ENCODE measurements around the gene FGF14.

Gene FGF14

GRCh38 chr13:101845245-101846020 lies 556.4 kb downstream of the FGF14 start (continued):
- TF ChIP-seq, protein P1, sequence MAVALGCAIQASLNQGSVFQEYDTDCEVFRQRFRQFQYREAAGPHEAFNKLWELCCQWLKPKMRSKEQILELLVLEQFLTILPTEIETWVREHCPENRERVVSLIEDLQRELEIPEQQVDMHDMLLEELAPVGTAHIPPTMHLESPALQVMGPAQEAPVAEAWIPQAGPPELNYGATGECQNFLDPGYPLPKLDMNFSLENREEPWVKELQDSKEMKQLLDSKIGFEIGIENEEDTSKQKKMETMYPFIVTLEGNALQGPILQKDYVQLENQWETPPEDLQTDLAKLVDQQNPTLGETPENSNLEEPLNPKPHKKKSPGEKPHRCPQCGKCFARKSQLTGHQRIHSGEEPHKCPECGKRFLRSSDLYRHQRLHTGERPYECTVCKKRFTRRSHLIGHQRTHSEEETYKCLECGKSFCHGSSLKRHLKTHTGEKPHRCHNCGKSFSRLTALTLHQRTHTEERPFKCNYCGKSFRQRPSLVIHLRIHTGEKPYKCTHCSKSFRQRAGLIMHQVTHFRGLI (tag by site-specific recombination; IDR thresholded peaks at IDR 0.05): no peak
- TF ChIP-seq ZBTB26 (tag by site-specific recombination; optimal IDR thresholded peaks at IDR 0.05) (no peak), ZNF549 (tag by site-specific recombination; IDR thresholded peaks at IDR 0.05) (no peak), ZNF146 (tag by site-specific recombination; IDR thresholded peaks at IDR 0.05) (no peak), ZNF558 (tag by site-specific recombination; IDR thresholded peaks at IDR 0.05) (no peak)

DNA sequence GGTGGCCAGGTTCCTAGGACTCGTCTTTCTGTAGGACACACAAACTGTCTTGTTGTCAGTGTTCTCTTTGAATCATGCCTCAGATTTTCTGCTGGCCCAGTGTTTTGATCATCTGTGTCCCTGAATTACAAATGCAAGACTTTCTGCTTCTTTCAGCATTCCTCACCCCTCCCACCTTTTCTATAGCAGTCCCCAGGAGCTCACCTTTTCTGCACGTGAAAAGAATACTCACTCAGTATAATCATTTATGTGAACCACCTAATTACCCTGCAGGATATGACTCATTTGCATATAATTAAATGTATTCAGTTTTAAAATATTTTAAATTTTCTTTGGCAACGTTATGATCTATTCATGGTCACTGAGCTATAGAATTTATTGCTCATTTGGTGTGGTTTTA lies 560.1 kb downstream of the FGF14 start:
- Histone ChIP-seq H3K9me3 (ENCODE audit: control insufficient read depth, insufficient read depth, low read depth, low read length) (no peaks in the 10 kb centered on the region), H3K36me3 (ENCODE audit: control insufficient read depth in 2 of 2, insufficient read depth in 1 of 2, low read length in 2 of 2) (no peaks in the 10 kb centered on the region), H3K27ac (ENCODE audit: extremely low read depth, low read depth, low read length) (no peak overlapping the region), H3K4me3 (ENCODE audit: low read depth, low read length) (no peak overlapping the region), H3K4me1 (ENCODE audit: control insufficient read depth, insufficient read depth, low read length) (no peaks in the 10 kb centered on the region)
- ChIA-PET CTCF (no interaction called here), POLR2A (no interaction called here)
- TF ChIP-seq ZNF19 (tag by site-specific recombination; IDR thresholded peaks at IDR 0.05; ENCODE audit: low read depth): no peak
- no peak for TF ChIP-seq ZNF843 (tag by site-specific recombination; IDR thresholded peaks at IDR 0.05)
- TF ChIP-seq ZFP3 (tag by site-specific recombination; IDR thresholded peaks at IDR 0.05; ENCODE audit: low read depth): no peak
- TF ChIP-seq, protein P2, sequence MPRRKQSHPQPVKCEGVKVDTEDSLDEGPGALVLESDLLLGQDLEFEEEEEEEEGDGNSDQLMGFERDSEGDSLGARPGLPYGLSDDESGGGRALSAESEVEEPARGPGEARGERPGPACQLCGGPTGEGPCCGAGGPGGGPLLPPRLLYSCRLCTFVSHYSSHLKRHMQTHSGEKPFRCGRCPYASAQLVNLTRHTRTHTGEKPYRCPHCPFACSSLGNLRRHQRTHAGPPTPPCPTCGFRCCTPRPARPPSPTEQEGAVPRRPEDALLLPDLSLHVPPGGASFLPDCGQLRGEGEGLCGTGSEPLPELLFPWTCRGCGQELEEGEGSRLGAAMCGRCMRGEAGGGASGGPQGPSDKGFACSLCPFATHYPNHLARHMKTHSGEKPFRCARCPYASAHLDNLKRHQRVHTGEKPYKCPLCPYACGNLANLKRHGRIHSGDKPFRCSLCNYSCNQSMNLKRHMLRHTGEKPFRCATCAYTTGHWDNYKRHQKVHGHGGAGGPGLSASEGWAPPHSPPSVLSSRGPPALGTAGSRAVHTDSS (tag by site-specific recombination; IDR thresholded peaks at IDR 0.05): no peak
- no peak for TF ChIP-seq ZNF292 (tag by site-specific recombination; IDR thresholded peaks at IDR 0.05; ENCODE audit: borderline replicate concordance, low read depth)
- TF ChIP-seq ZIC2 (tag by site-specific recombination; IDR thresholded peaks at IDR 0.05): no peak
- TF ChIP-seq ZSCAN30 (tag by site-specific recombination; IDR thresholded peaks at IDR 0.05): no peak
- TF ChIP-seq KLF16 (tag by site-specific recombination; IDR thresholded peaks at IDR 0.05): no peak
- TF ChIP-seq, protein P3, sequence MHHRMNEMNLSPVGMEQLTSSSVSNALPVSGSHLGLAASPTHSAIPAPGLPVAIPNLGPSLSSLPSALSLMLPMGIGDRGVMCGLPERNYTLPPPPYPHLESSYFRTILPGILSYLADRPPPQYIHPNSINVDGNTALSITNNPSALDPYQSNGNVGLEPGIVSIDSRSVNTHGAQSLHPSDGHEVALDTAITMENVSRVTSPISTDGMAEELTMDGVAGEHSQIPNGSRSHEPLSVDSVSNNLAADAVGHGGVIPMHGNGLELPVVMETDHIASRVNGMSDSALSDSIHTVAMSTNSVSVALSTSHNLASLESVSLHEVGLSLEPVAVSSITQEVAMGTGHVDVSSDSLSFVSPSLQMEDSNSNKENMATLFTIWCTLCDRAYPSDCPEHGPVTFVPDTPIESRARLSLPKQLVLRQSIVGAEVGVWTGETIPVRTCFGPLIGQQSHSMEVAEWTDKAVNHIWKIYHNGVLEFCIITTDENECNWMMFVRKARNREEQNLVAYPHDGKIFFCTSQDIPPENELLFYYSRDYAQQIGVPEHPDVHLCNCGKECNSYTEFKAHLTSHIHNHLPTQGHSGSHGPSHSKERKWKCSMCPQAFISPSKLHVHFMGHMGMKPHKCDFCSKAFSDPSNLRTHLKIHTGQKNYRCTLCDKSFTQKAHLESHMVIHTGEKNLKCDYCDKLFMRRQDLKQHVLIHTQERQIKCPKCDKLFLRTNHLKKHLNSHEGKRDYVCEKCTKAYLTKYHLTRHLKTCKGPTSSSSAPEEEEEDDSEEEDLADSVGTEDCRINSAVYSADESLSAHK (tag by site-specific recombination; IDR thresholded peaks at IDR 0.05): no peak
- TF ChIP-seq, protein P4, sequence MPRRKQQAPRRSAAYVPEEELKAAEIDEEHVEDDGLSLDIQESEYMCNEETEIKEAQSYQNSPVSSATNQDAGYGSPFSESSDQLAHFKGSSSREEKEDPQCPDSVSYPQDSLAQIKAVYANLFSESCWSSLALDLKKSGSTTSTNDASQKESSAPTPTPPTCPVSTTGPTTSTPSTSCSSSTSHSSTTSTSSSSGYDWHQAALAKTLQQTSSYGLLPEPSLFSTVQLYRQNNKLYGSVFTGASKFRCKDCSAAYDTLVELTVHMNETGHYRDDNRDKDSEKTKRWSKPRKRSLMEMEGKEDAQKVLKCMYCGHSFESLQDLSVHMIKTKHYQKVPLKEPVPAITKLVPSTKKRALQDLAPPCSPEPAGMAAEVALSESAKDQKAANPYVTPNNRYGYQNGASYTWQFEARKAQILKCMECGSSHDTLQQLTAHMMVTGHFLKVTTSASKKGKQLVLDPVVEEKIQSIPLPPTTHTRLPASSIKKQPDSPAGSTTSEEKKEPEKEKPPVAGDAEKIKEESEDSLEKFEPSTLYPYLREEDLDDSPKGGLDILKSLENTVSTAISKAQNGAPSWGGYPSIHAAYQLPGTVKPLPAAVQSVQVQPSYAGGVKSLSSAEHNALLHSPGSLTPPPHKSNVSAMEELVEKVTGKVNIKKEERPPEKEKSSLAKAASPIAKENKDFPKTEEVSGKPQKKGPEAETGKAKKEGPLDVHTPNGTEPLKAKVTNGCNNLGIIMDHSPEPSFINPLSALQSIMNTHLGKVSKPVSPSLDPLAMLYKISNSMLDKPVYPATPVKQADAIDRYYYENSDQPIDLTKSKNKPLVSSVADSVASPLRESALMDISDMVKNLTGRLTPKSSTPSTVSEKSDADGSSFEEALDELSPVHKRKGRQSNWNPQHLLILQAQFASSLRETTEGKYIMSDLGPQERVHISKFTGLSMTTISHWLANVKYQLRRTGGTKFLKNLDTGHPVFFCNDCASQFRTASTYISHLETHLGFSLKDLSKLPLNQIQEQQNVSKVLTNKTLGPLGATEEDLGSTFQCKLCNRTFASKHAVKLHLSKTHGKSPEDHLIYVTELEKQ (tag by site-specific recombination; IDR thresholded peaks at IDR 0.05; ENCODE audit: borderline replicate concordance): no peak
- no peak for TF ChIP-seq SCRT2 (tag by site-specific recombination; IDR thresholded peaks at IDR 0.05)
- TF ChIP-seq, protein P5, sequence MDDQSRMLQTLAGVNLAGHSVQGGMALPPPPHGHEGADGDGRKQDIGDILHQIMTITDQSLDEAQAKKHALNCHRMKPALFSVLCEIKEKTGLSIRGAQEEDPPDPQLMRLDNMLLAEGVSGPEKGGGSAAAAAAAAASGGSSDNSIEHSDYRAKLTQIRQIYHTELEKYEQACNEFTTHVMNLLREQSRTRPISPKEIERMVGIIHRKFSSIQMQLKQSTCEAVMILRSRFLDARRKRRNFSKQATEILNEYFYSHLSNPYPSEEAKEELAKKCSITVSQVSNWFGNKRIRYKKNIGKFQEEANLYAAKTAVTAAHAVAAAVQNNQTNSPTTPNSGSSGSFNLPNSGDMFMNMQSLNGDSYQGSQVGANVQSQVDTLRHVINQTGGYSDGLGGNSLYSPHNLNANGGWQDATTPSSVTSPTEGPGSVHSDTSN (CRISPR knock-in tag; IDR thresholded peaks at IDR 0.05): no peak
